Fibroblast of skin of scalp (primary cell): Measurements from ENCODE around the gene ANO6.

Experiments
- DNase-seq: peaks from one replicate; pipeline ENCODE4 v3.0.0-alpha.2; 2013

ANO6 gene

DNA sequence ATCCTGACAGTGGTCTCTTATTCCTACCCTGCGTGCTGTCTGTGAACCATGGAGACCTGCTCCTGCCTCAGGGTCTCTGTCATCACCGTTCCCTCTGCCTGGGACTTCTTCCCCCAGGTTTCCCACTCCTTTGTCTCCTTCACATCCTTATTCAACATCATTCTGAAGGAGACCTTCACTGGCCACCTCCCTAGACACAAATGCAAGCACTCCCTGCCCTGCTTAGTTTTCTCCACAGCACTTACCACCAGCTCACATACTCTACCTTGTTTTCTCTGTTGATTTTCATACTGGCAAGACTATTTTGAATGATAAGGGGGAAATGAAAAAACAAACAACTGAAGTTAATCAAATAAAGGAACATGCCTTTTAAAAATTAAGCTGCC is 192.8 kb downstream of the ANO6 start:
- no peak for DNase-seq

DNA sequence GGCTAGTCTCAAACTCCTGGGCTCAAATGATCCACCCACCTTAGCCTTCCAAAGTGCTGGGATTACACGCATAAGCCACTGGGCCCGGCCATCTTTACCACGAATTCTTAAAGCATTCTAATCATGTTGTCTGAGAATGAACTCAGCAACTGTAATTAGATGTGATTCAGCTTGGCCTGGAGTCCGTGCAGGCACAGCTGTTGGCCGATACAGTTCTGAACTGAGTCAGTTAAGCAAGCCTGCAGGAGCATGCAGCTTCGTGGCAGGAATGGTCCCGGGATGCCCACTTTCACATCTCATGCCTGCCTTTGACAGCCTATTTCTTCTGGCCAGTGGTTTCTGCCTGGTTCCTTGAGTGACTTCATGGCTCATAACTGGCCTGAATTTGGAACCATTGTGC is 194.1 kb downstream of the ANO6 start:
- DNase-seq, result peak; percentile 73

GRCh38 chr12:45411626-45412025 is 195.7 kb downstream of the ANO6 start:
- DNase-seq, result no peak

GRCh38 chr12:45415393-45415817 is 199.5 kb downstream of the ANO6 start:
- peak; percentile 99 for DNase-seq

- DNase-seq, result peak; percentile 46
Observed at GRCh38 chr12:45416126-45416525, 200.2 kb downstream of the ANO6 start.

DNA sequence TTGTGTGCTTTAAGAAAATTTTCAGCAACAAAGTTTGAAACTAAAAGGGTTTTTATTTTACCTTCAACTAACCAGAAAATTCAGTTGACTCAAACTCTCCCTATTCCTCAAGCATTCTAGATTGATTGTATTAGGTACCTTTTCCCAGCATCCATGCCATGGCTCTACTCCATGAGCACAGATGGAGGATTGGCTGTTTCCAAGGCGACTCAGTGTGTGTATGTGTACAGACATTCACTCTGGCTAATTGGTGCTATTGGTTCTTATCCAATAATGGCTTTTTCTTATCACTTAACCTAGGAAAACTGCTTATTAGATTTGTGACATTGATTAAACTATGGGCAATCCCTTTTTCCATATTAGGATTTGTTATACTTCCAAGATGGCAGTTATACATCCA is 202.6 kb downstream of the ANO6 start:
- DNase-seq, result no peak

DNA sequence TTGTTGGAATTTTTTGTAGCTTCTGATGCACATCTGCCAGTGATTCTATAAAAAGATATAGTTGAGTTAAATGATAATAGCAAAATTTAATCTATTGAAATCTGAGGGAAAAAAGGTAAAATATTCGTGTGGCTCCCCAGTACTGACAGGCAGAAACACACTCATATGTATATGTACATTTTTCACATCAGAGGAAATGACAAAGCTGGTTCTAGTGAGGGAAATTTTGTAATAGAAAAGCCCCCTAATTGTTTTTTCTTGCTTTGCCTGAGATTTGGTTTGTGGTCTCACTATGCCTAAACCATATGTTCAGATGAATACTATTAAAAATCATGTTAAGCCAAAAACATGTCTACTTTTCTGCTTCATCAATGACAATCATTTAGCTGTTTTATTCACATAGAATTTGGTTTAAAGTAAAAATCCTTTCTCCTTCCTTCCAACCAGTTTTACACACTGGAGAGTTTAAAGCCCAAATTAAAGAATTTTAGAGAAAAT is 203.5 kb downstream of the ANO6 start:
- no peak for DNase-seq

- no peak for DNase-seq
Observed at GRCh38 chr12:45421736-45422135, 205.8 kb downstream of the ANO6 start.

- DNase-seq, result no peak
Observed at GRCh38 chr12:45423931-45424330, 208.0 kb downstream of the ANO6 start.

GRCh38 chr12:45425426-45425825 is 209.5 kb downstream of the ANO6 start:
- peak; percentile 81 for DNase-seq

- DNase-seq, result no peak
Observed at GRCh38 chr12:45426294-45426693, 210.4 kb downstream of the ANO6 start.

- DNase-seq, result no peak
Observed at GRCh38 chr12:45427042-45427441, 211.1 kb downstream of the ANO6 start.

GRCh38 chr12:45429831-45430230 is 213.9 kb downstream of the ANO6 start:
- no peak for DNase-seq

- no peak for DNase-seq
Observed at GRCh38 chr12:45431126-45431525, 215.2 kb downstream of the ANO6 start.

DNA sequence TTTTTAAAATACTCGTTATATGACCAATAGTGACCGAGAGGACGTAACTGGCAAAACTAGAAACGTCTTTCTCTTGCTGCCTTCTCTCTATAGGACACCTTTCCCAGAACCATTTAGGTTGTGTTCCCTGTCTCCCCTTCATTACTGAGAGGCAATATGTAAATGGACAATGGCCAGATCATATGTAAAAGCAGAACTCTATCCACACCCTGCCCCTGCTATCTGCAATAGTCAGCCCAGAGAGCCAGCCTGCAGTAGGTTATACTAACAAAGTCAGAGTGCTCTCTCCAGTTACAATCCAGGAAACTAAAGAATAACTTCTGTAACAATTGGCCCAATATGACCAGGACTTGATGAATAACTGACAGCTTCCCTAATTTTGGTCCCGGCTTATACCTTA is 216.8 kb downstream of the ANO6 start:
- DNase-seq, result no peak

GRCh38 chr12:45433441-45433868 is 217.6 kb downstream of the ANO6 start:
- no peak for DNase-seq

DNA sequence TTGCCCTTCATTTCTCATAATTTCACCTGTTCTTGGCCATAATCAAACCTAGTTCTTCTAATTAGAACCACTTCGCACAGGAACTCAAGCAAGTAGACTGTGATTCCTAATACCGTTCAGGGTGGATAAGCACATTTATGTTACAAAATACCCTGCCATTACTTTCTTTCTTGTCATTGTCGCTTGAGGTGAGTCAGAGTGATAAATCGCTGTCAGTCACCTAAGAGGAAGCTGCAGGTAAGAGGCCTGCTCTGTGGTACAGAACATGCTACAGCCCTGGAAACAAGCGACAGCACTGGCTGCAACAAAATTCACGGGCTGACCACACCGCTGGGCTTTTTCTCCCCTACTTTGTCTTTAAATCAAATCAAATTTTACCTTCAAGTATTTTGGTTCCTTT is 218.2 kb downstream of the ANO6 start:
- no peak for DNase-seq

DNA sequence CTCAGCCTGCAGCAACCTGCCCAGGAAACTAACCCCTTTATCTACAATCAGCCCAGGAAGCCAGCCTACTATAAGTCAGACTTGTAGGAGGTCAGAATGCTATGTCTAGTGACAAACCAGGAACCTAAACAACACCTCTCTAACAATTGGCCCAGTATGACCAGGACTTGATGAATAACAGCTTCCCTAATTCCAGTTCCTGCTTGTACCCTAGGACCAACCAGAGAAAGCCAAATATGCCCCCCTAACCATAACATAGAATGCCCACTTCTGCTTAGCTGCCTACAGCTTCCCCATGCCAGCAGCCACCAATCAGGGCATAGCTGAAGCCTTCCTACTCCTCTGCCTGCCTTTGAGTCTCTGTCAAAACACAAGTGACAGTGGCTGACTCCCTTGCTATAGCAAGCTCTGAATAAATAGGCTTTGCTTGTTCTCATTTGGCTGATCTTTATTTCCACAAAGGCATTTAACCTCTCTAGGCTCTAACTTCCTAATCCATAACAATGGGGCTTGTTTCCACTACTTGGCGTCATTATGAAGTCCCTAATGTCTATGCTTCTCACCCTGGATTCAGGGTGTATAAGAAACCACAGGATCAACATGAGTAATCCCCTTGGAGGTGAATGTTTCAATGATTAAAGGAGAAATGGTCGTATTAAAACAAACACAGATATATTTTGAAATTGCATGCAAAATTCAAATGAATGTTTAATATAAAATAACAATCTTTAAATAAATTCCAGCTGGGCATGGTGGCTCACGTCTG is 220.2 kb downstream of the ANO6 start:
- DNase-seq, result peak; percentile 15

GRCh38 chr12:45439039-45439438 is 223.1 kb downstream of the ANO6 start:
- DNase-seq, result no peak

- DNase-seq, result no peak
Observed at GRCh38 chr12:45446013-45446412, 230.1 kb downstream of the ANO6 start.

DNA sequence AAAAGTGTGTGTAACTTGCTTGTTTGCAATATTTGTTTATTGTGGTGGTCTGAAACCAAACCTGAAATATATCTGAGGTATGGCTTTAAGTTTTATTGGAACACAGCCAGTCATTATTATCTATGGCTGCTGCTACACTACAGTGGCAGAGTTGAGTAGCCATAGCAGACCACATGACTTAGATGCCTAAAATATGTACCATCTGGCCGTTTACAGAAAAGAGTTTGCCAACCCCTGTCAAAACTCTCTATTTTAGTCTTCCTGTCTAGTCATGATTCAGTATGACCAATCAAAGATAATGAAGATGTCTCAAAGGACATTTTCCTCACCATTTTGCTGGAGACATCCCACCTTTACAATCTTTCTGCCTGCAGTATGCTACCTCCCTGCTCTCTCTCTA is 242.3 kb downstream of the ANO6 start:
- no peak for DNase-seq

DNA sequence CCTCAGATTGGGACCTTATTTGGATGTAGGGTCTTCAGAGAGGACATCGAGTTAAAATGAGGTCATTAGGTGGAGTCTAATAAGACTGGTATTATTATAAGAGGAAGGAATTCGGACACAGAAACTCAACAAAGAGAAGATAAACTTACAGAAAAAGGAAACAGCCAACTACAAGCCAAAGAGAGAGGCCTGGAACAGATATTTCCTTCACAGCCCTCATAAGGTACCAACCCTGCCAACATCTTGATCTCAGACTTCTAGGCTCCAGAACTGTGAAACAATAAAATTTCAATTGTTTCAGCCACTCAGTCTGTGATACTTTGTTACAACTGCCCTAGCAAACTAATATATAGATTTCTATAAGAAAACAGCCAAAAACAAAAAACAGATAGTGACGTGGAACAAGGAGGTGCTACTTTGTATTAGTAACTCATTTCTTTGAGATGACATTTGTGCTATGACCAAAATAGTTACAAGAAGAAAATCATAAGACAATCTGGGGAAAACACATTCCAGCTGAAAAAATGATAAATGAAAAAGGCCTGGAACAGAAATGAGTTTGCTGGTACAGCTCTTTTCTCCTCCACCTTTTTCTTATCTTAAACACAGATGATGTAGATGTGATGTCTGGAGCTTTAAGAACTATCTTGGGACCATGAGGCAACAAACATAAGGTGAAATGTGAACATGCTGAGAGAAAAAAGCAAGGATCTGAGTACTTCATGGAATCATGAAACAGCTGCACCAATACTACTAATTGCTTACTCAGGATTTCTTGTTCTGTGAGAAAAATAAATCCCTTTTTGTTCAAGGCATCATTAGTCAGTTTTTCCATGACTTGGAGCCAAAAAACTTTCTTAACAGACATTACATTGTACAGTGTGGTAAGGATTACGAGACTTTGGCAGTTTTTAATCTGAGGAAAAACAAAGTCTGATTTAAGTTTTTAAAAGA is 243.2 kb downstream of the ANO6 start:
- DNase-seq, result peak; percentile 67

- DNase-seq, result no peak
Observed at GRCh38 chr12:45462506-45462905, 246.6 kb downstream of the ANO6 start.

- DNase-seq, result peak; percentile 5
Observed at GRCh38 chr12:45464699-45465098, 248.8 kb downstream of the ANO6 start.
